K562 (cell line): Measurements from ENCODE around the gene TMEM14C. TPM values are rescaled to one million over a fixed set of nuclear protein-coding genes. Genes with fewer than 3 reads are reported as not detected.

ENCODE experiments used
- MTA3 ChIP-seq: fragments of 450-650 bp; formaldehyde crosslinking; IDR thresholded peaks from 2 replicates; pipeline ENCODE4 v1.6.1; 2017; ENCODE audit warnings: mild to moderate bottlenecking, borderline replicate concordance
- NR2C1 ChIP-seq, 2 experiments: fragments of 450-650 bp; IDR thresholded peaks; 2 replicates each; pipeline ENCODE4 v1.6.1; 2017; ENCODE audit warnings: mild to moderate bottlenecking in 2 of 2, antibody characterized with exemption in 1 of 2, inconsistent platforms in 1 of 2, missing compliant biosample characterization in 1 of 2, missing genetic modification characterization in 1 of 2
- SP1 ChIP-seq: sonication (generic); formaldehyde crosslinking; IDR thresholded peaks from 2 replicates; pipeline ENCODE4 v1.8.1; 2022; ENCODE audit warnings: mild to moderate bottlenecking, missing genetic modification reagents
- ZNF324 ChIP-seq: fragments of 250-450 bp; sonication (Bioruptor Pico); IDR thresholded peaks from 2 replicates; pipeline ENCODE4 v1.4.0; 2020; ENCODE audit warnings: mild to moderate bottlenecking
- polyA plus RNA-seq, 8 experiments: library from polyadenylated mRNA; depleted of rRNA in 4 of 8; stranded (reverse) in 5 of 8; unstranded in 3 of 8; fragments of >200 nt; fragmentation: Nextera tagmentation in 2 of 8; fragmentation: Illumina TruSeq in 1 of 8; extraction: Ambion mirVana in 2 of 8; extraction: Trizol in 1 of 8; gene quantifications; 2 replicates each; pipeline versions ENCODE4 v1.2.1 to v1.2.3, GENCODE V29; 2011 to 2014; ENCODE audit warnings: inconsistent platforms in 1 of 8, missing spikeins in 1 of 8
- total RNA-seq, 7 experiments: library from RNA; depleted of rRNA in 6 of 7; stranded (reverse); fragments of >200 nt in 6 of 7; fragmentation: Illumina TruSeq in 2 of 7; extraction: Trizol in 2 of 7; gene quantifications; 2 replicates each; pipeline versions ENCODE4 v1.2.1 to v1.2.3, GENCODE V29; 2011 to 2021; ENCODE audit warnings: low replicate concordance in 1 of 7
- TF ChIP-seq, protein P1 (sequence below): sonication (generic); formaldehyde crosslinking; IDR thresholded peaks from 2 replicates; pipeline ENCODE4 v1.8.0; 2022; ENCODE audit warnings: mild to moderate bottlenecking, missing genetic modification reagents
- TF ChIP-seq, protein P2 (sequence below), 2 experiments: fragments of 450-650 bp; IDR thresholded peaks; 2 replicates each; pipeline ENCODE4 v1.6.1; 2016
- TF ChIP-seq, protein P3 (sequence below): sonication (generic); formaldehyde crosslinking; IDR thresholded peaks from 2 replicates; pipeline ENCODE4 v1.8.0; 2023; ENCODE audit warnings: missing genetic modification reagents, mild to moderate bottlenecking, borderline replicate concordance

The TMEM14C gene
- total and polyA plus RNA-seq, 9 of the 15 experiments (the other 6 are each of a cell fraction or from before 2014, with no cell fraction given) = 151 to 496 (median 263) TPM

DNA sequence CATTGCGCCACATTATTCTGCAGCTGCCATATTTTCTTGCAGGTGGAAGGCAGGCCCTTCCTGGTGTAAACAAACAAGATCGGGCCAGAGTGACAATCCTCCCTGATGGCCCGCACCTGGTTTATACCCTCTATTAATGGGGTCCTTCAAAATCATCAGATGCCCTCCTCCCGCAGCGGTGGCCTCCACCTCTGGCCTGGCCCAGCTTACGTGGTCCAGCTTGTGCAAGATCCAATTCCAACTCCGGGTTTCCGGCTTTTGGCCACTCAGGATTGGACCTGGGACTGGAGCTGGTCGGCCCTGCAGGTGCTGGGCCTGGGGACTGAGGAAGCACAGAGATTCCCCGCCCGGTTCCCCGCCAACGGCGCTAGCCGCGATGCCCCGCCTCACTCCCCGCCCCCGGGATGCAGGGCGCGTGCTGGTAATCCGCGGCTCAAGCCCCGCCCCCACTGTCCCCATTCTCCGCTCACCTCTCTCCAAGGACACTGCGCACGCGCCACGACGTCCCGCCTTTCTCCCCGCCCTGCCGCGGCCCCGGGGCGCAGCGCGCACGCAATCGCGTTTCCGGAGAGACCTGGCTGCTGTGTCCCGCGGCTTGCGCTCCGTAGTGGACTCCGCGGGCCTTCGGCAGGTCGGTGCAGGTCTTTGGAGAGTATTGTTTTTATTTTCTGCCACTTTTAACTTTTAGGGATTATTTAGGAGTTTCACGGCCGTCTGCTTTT lies 24.5 kb downstream of the TMEM14C start, which contains the start of gene TMEM14B (continued):
- TF ChIP-seq ZNF324 (CRISPR knock-in tag) (no peak), SP1 (CRISPR knock-in tag) (peak; percentile 90), NR2C1 (IDR thresholded peaks at IDR 0.05) (no peak), NR2C1 (tag; IDR thresholded peaks at IDR 0.05) (no peak), MTA3 (peak; percentile 49)
- TF ChIP-seq, protein P1, sequence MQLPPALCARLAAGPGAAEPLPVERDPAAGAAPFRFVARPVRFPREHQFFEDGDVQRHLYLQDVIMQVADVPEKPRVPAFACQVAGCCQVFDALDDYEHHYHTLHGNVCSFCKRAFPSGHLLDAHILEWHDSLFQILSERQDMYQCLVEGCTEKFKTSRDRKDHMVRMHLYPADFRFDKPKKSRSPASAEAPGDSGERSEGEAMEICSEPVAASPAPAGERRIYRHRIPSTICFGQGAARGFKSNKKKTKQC (CRISPR knock-in tag) = peak; percentile 91
- TF ChIP-seq, protein P2, sequence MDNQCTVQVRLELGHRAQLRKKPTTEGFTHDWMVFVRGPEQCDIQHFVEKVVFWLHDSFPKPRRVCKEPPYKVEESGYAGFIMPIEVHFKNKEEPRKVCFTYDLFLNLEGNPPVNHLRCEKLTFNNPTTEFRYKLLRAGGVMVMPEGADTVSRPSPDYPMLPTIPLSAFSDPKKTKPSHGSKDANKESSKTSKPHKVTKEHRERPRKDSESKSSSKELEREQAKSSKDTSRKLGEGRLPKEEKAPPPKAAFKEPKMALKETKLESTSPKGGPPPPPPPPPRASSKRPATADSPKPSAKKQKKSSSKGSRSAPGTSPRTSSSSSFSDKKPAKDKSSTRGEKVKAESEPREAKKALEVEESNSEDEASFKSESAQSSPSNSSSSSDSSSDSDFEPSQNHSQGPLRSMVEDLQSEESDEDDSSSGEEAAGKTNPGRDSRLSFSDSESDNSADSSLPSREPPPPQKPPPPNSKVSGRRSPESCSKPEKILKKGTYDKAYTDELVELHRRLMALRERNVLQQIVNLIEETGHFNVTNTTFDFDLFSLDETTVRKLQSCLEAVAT (IDR thresholded peaks at IDR 0.05) = 0 out of 4 replicates have a peak, but pooled peaks have one; percentile 21 to 42
- TF ChIP-seq, protein P3, sequence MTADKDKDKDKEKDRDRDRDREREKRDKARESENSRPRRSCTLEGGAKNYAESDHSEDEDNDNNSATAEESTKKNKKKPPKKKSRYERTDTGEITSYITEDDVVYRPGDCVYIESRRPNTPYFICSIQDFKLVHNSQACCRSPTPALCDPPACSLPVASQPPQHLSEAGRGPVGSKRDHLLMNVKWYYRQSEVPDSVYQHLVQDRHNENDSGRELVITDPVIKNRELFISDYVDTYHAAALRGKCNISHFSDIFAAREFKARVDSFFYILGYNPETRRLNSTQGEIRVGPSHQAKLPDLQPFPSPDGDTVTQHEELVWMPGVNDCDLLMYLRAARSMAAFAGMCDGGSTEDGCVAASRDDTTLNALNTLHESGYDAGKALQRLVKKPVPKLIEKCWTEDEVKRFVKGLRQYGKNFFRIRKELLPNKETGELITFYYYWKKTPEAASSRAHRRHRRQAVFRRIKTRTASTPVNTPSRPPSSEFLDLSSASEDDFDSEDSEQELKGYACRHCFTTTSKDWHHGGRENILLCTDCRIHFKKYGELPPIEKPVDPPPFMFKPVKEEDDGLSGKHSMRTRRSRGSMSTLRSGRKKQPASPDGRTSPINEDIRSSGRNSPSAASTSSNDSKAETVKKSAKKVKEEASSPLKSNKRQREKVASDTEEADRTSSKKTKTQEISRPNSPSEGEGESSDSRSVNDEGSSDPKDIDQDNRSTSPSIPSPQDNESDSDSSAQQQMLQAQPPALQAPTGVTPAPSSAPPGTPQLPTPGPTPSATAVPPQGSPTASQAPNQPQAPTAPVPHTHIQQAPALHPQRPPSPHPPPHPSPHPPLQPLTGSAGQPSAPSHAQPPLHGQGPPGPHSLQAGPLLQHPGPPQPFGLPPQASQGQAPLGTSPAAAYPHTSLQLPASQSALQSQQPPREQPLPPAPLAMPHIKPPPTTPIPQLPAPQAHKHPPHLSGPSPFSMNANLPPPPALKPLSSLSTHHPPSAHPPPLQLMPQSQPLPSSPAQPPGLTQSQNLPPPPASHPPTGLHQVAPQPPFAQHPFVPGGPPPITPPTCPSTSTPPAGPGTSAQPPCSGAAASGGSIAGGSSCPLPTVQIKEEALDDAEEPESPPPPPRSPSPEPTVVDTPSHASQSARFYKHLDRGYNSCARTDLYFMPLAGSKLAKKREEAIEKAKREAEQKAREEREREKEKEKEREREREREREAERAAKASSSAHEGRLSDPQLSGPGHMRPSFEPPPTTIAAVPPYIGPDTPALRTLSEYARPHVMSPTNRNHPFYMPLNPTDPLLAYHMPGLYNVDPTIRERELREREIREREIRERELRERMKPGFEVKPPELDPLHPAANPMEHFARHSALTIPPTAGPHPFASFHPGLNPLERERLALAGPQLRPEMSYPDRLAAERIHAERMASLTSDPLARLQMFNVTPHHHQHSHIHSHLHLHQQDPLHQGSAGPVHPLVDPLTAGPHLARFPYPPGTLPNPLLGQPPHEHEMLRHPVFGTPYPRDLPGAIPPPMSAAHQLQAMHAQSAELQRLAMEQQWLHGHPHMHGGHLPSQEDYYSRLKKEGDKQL (CRISPR knock-in tag) = no peak
